Measurements from ENCODE around the gene PIN4. TPM values are rescaled to one million over a fixed set of nuclear protein-coding genes. Genes with fewer than 3 reads are reported as not detected.

The PIN4 gene
- total and polyA plus RNA-seq, 2 donors = 27.2 to 37.7 TPM

- Histone ChIP-seq H3K36me3 (ENCODE audit: control insufficient read depth in 2 of 2, insufficient read depth in 2 of 2, low read length in 1 of 2) (no peaks in the 10 kb centered on the region), H3K4me3 (ENCODE audit: low read length in 2 of 2) (no peak overlapping the region), H3K4me1 (ENCODE audit: control insufficient read depth in 2 of 2, insufficient read depth in 2 of 2, low read length in 2 of 2) (peaks cover 7 to 51% of the 10 kb centered on the region in 2 donors), H3K27ac (ENCODE audit: low read depth in 1 of 2, low read length in 1 of 2) (peak overlapping the region in 1 of 2 donors; percentile 92), H3K9me3 (ENCODE audit: control insufficient read depth in 2 of 2, insufficient read depth in 1 of 2, low read length in 1 of 2) (no peaks in the 10 kb centered on the region), H3K27me3 (ENCODE audit: control insufficient read depth in 2 of 2, insufficient read depth in 1 of 2, low read length in 1 of 2) (no peaks in the 10 kb centered on the region)
- DNase-seq (ENCODE audit: low read depth in 6 of 9, low spot score in 9 of 9) = peak in 8 of 9 donors; percentile 41 to 87 (median 70)
- WGBS = 9% methylated on average over 8 of the region's 8 CpGs
Measured at GRCh38 chrX:72142094-72142793, 39.3 kb upstream of the PIN4 start.

DNA sequence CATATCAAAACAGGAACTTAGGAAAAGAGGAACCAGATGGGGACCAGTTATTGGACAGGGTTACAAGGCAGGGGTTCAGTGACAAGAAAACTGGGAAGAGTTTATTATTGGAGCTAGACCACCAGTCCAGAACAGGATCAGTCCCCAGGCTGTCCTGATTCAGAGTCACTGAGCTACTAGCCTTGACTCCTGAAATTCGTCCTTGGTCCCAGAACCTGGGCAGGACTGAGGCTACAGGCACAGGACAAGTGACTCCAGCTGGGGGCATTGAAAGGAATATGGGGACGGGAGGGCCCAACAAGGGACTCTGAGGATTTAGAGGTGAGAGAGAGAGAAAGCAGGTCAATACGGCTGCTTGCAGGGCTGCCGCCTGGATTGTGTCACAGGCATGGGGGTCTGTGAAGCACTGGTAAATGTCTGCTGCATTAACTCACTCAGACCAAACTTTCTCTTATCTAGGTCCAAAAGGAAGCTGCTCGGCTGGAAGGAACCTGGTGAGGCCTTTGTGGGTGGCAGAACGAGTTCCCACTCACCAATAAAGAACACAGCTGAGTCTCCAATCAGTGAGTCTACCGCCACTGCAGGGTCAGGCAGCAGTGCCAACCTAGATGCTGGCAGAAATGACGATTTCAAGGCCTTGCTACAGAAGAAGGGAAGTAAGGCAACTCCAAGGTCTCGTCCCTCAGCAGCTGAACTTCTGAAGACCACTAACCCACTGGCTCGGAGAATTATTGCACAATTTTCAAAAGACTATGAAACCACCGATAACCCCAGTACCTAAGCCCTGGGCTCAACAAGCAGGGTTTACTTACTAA, 38.6 kb upstream of the PIN4 start:
- H3K27me3 ChIP-seq (ENCODE audit: control insufficient read depth in 2 of 2, insufficient read depth in 1 of 2, low read length in 1 of 2) = no peaks in the 10 kb centered on the region
- peak overlapping the region in 1 of 2 donors; percentile 92 for H3K27ac ChIP-seq (ENCODE audit: low read depth in 1 of 2, low read length in 1 of 2)
- no peaks in the 10 kb centered on the region for H3K36me3 ChIP-seq (ENCODE audit: control insufficient read depth in 2 of 2, insufficient read depth in 2 of 2, low read length in 1 of 2)
- WGBS = 72% methylated on average over 11 of the region's 11 CpGs
- peaks cover 7 to 51% of the 10 kb centered on the region in 2 donors for H3K4me1 ChIP-seq (ENCODE audit: control insufficient read depth in 2 of 2, insufficient read depth in 2 of 2, low read length in 2 of 2)
- DNase-seq (ENCODE audit: low read depth in 6 of 9, low spot score in 9 of 9) = no peak
- H3K4me3 ChIP-seq (ENCODE audit: low read length in 2 of 2) = no peak overlapping the region
- H3K9me3 ChIP-seq (ENCODE audit: control insufficient read depth in 2 of 2, insufficient read depth in 1 of 2, low read length in 1 of 2) = no peaks in the 10 kb centered on the region

- Histone ChIP-seq H3K27ac (ENCODE audit: low read depth in 1 of 2, low read length in 1 of 2) (no peak overlapping the region), H3K9me3 (ENCODE audit: control insufficient read depth in 2 of 2, insufficient read depth in 1 of 2, low read length in 1 of 2) (no peaks in the 10 kb centered on the region), H3K4me1 (ENCODE audit: control insufficient read depth in 2 of 2, insufficient read depth in 2 of 2, low read length in 2 of 2) (peaks cover 7 to 51% of the 10 kb centered on the region in 2 donors), H3K4me3 (ENCODE audit: low read length in 2 of 2) (no peak overlapping the region), H3K27me3 (ENCODE audit: control insufficient read depth in 2 of 2, insufficient read depth in 1 of 2, low read length in 1 of 2) (no peaks in the 10 kb centered on the region), H3K36me3 (ENCODE audit: control insufficient read depth in 2 of 2, insufficient read depth in 2 of 2, low read length in 1 of 2) (no peaks in the 10 kb centered on the region)
- WGBS = 96% methylated on average over 2 of the region's 2 CpGs
- DNase-seq (ENCODE audit: low read depth in 6 of 9, low spot score in 9 of 9) = no peak
Measured at GRCh38 chrX:72143609-72143907, 38.0 kb upstream of the PIN4 start.

GRCh38 chrX:72145181-72145580, 36.4 kb upstream of the PIN4 start:
- whole genome bisulfite sequencing = 38% methylated on average over 2 of the region's 2 CpGs
- Histone ChIP-seq H3K4me3 (ENCODE audit: low read length in 2 of 2) (no peak overlapping the region), H3K36me3 (ENCODE audit: control insufficient read depth in 2 of 2, insufficient read depth in 2 of 2, low read length in 1 of 2) (no peaks in the 10 kb centered on the region), H3K27ac (ENCODE audit: low read depth in 1 of 2, low read length in 1 of 2) (no peak overlapping the region), H3K9me3 (ENCODE audit: control insufficient read depth in 2 of 2, insufficient read depth in 1 of 2, low read length in 1 of 2) (no peaks in the 10 kb centered on the region), H3K27me3 (ENCODE audit: control insufficient read depth in 2 of 2, insufficient read depth in 1 of 2, low read length in 1 of 2) (no peaks in the 10 kb centered on the region), H3K4me1 (ENCODE audit: control insufficient read depth in 2 of 2, insufficient read depth in 2 of 2, low read length in 2 of 2) (peaks cover 7 to 50% of the 10 kb centered on the region in 2 donors)
- DNase-seq (ENCODE audit: low read depth in 6 of 9, low spot score in 9 of 9) = no peak

- WGBS = 97% methylated on average over 2 of the region's 2 CpGs
Measured at GRCh38 chrX:72146527-72146926, 35.0 kb upstream of the PIN4 start.

GRCh38 chrX:72158773-72159172, 22.8 kb upstream of the PIN4 start:
- Histone ChIP-seq H3K9me3 (ENCODE audit: control insufficient read depth in 2 of 2, insufficient read depth in 1 of 2, low read length in 1 of 2) (peaks cover 0 to 7% of the 10 kb centered on the region in 2 donors), H3K4me1 (ENCODE audit: control insufficient read depth in 2 of 2, insufficient read depth in 2 of 2, low read length in 2 of 2) (no peaks in the 10 kb centered on the region), H3K27me3 (ENCODE audit: control insufficient read depth in 2 of 2, insufficient read depth in 1 of 2, low read length in 1 of 2) (peaks cover 0 to 2% of the 10 kb centered on the region in 2 donors), H3K36me3 (ENCODE audit: control insufficient read depth in 2 of 2, insufficient read depth in 2 of 2, low read length in 1 of 2) (no peaks in the 10 kb centered on the region), H3K27ac (ENCODE audit: low read depth in 1 of 2, low read length in 1 of 2) (no peak overlapping the region), H3K4me3 (ENCODE audit: low read length in 2 of 2) (no peak overlapping the region)
- DNase-seq (ENCODE audit: low read depth in 6 of 9, low spot score in 9 of 9) = no peak
- whole genome bisulfite sequencing = over 99% methylated on average over 3 of the region's 3 CpGs

More at GRCh38 chrX:72146527-72146926, 35.0 kb upstream of the PIN4 start:
- DNase-seq (ENCODE audit: low read depth in 6 of 9, low spot score in 9 of 9) = no peak
- no peaks in the 10 kb centered on the region for H3K36me3 ChIP-seq (ENCODE audit: control insufficient read depth in 2 of 2, insufficient read depth in 2 of 2, low read length in 1 of 2)
- H3K27me3 ChIP-seq (ENCODE audit: control insufficient read depth in 2 of 2, insufficient read depth in 1 of 2, low read length in 1 of 2) = no peaks in the 10 kb centered on the region
- H3K9me3 ChIP-seq (ENCODE audit: control insufficient read depth in 2 of 2, insufficient read depth in 1 of 2, low read length in 1 of 2) = no peaks in the 10 kb centered on the region
- peaks cover 7 to 37% of the 10 kb centered on the region in 2 donors for H3K4me1 ChIP-seq (ENCODE audit: control insufficient read depth in 2 of 2, insufficient read depth in 2 of 2, low read length in 2 of 2)
- no peak overlapping the region for H3K4me3 ChIP-seq (ENCODE audit: low read length in 2 of 2)
- no peak overlapping the region for H3K27ac ChIP-seq (ENCODE audit: low read depth in 1 of 2, low read length in 1 of 2)

- no peaks in the 10 kb centered on the region for H3K4me1 ChIP-seq (ENCODE audit: control insufficient read depth in 2 of 2, insufficient read depth in 2 of 2, low read length in 2 of 2)
- peaks cover 0 to 2% of the 10 kb centered on the region in 2 donors for H3K27me3 ChIP-seq (ENCODE audit: control insufficient read depth in 2 of 2, insufficient read depth in 1 of 2, low read length in 1 of 2)
- H3K4me3 ChIP-seq (ENCODE audit: low read length in 2 of 2) = no peak overlapping the region
- H3K9me3 ChIP-seq (ENCODE audit: control insufficient read depth in 2 of 2, insufficient read depth in 1 of 2, low read length in 1 of 2) = peaks cover 0 to 7% of the 10 kb centered on the region in 2 donors
- H3K27ac ChIP-seq (ENCODE audit: low read depth in 1 of 2, low read length in 1 of 2) = no peak overlapping the region
- no peaks in the 10 kb centered on the region for H3K36me3 ChIP-seq (ENCODE audit: control insufficient read depth in 2 of 2, insufficient read depth in 2 of 2, low read length in 1 of 2)
- DNase-seq (ENCODE audit: low read depth in 6 of 9, low spot score in 9 of 9) = no peak
- 88% methylated on average over 10 of the region's 10 CpGs for WGBS
Measured at GRCh38 chrX:72159769-72160168, 21.8 kb upstream of the PIN4 start.

GRCh38 chrX:72165551-72165950, 16.0 kb upstream of the PIN4 start:
- H3K27me3 ChIP-seq (ENCODE audit: control insufficient read depth in 2 of 2, insufficient read depth in 1 of 2, low read length in 1 of 2) = no peaks in the 10 kb centered on the region
- H3K27ac ChIP-seq (ENCODE audit: low read depth in 1 of 2, low read length in 1 of 2) = no peak overlapping the region
- no peaks in the 10 kb centered on the region for H3K4me1 ChIP-seq (ENCODE audit: control insufficient read depth in 2 of 2, insufficient read depth in 2 of 2, low read length in 2 of 2)
- 96% methylated on average over 4 of the region's 4 CpGs for WGBS
- no peak for DNase-seq (ENCODE audit: low read depth in 6 of 9, low spot score in 9 of 9)
- H3K36me3 ChIP-seq (ENCODE audit: control insufficient read depth in 2 of 2, insufficient read depth in 2 of 2, low read length in 1 of 2) = no peaks in the 10 kb centered on the region
- H3K4me3 ChIP-seq (ENCODE audit: low read length in 2 of 2) = no peak overlapping the region
- H3K9me3 ChIP-seq (ENCODE audit: control insufficient read depth in 2 of 2, insufficient read depth in 1 of 2, low read length in 1 of 2) = no peaks in the 10 kb centered on the region

- WGBS = 57% methylated on average over 6 of the region's 6 CpGs
- H3K27ac ChIP-seq (ENCODE audit: low read depth in 1 of 2, low read length in 1 of 2) = no peak overlapping the region
Measured at GRCh38 chrX:72169008-72169728, 12.4 kb upstream of the PIN4 start.

More at GRCh38 chrX:72169008-72169728, 12.4 kb upstream of the PIN4 start:
- Histone ChIP-seq H3K27me3 (ENCODE audit: control insufficient read depth in 2 of 2, insufficient read depth in 1 of 2, low read length in 1 of 2) (no peaks in the 10 kb centered on the region), H3K9me3 (ENCODE audit: control insufficient read depth in 2 of 2, insufficient read depth in 1 of 2, low read length in 1 of 2) (no peaks in the 10 kb centered on the region), H3K4me1 (ENCODE audit: control insufficient read depth in 2 of 2, insufficient read depth in 2 of 2, low read length in 2 of 2) (no peaks in the 10 kb centered on the region), H3K36me3 (ENCODE audit: control insufficient read depth in 2 of 2, insufficient read depth in 2 of 2, low read length in 1 of 2) (no peaks in the 10 kb centered on the region), H3K4me3 (ENCODE audit: low read length in 2 of 2) (no peak overlapping the region)
- DNase-seq (ENCODE audit: low read depth in 6 of 9, low spot score in 9 of 9) = peak in 1 of 9 donors; percentile 18

All from thymus (tissue), 11 donors.